HG02884 (cell line): ENCODE data around the gene PRKCZ.

Experiments
- ATAC-seq: cut with Tn5 transposase; IDR thresholded peaks from one replicate; pipeline ENCODE4 v1.9.1; 2021; ENCODE audit warnings: mild to moderate bottlenecking, moderate library complexity; ENCODE audit not compliant: unreplicated experiment

The PRKCZ gene

DNA sequence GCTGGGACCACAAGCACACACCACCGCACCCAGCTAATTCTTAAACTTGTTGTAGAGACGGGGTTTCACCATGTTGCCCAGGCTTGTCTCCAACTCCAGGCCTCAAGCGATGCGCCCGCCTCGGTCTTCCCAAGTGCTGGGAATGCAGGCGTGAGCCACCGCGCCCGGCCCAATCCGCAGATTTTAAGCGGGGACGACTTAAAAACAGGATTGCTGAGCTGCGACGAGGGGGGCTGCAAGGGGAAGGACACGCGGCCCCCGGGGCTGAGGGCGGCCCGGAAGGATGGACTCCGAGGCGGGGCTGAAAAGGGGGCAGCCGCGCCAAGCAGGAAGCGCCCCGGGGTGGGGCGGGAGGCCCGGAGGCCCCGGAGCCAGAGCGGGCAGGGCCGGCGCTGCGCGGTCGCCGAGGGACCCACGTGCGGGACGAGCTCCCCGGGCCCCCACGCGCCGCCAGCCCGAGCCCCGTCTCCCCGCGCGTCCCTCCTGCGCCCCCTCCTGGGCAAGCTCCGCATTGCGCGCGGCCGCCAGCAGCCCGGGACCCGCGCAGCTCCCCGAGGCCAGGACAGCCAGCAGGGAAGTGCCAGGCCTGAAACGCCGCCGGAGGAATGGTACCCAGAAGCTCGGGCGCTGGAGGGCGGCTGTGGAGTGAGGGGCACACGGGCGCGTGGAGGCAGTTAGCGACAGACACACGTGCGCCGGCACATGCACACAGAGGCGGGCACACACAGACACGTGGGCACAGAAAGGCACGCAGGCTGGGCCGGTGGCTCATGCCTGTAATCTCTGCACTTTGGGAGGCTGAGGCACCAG is 5.5 kb upstream of the PRKCZ start:
- ATAC-seq = no peak

DNA sequence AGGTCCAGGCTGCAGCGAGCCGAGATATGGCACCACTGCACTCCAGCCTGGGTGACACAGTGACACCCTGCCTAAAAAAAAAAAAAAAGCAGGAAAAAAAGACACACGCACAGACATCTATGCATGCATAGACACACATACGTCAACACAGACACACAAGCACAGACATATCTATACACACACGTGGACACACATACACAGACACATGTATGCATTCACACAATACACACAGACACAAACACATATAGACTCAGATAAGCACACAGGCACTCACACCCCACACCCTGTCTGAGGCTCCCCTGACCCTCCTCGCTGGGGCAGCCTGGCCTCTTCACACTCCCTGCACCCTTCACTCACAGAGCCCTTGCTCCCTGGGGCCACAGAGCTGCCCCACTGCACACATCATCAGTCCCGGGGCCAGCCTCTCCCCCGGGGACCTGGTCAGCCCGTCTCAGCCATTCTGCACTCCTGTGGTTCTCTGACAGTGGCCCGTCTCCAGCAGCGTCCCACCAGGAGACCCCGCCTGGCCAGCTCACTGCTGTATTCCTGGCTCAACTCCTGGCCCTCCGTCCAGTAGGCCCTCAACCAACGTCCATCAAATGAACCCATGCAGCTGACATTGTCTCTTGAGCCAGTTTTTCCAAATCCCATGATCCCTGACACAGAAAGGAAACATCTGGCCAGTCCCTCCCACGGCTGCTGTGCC is 4.6 kb upstream of the PRKCZ start:
- ATAC-seq = no peak

DNA sequence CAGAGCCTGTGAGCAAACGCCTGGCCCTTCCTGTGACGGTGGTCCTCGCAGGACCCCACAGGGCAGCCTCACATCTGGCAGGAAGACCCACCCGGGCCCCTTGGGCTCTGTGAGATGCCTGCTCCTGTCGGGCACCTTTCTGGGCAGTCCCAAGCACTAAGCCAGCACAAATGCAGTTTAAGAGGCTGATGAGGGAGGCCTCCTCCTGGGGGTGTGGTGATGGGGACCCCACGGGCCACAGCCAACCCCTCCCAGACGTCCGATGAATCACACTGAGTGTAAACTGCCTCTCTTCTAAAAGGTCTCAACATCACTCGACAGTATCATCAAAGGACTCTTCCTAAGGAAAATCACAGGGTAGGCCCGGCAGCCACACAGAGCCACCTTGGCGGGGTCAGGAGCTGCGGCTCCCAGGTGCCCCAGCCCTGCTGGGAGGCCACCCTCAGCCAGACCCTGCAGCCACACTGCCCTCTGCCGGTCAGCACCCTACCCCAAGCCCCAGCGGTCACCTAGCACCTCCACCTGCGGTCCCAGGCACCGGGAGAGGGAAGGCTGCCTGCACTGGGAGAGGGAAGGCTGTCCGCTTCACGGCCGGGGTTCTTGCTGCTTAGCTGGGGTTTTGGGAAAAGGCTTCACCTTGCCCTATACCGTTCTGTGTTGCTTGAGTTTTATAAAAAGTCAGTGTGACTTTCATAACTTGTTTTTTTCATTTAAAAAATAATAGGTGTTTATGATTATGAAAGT is 3.9 kb upstream of the PRKCZ start:
- ATAC-seq = no peak

DNA sequence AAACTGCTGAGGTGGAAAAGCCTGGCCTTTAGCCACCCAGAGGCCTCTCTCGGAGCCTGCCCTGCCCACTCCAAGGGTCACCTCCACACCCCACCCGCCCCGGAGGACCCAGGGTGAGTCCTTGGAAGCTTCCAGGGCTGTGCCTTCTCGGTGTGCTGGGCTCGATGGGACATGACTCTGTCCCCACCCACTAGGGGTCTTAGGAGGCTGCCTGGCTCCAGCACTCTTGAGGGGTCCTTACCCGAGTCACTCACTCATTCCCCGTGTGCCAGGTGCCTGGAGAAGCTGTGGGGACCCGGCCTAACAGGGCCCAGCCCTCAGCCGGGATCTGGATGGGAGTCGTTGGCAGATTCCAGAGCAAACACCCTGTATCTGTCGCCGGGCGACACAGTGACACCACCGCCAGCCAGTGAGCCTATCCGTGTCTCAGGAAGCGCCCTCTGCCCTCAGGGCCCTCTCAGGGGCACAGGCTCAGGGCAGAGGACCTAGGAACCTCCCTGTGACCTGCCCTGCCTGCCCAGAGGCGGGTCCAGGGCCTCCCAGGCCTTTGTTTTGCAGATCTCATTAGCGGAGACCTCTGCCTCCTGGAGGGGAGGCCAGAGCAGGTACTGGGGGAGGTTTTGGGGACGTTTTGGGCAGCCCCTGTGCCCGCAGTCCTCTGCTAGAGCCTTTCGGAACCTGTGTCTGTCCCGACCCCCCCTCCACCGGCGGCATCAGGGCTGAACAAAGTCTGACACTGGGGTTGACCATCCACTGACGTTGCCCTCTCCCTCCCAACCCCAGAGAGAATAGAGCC is 3.1 kb upstream of the PRKCZ start:
- no peak for ATAC-seq

DNA sequence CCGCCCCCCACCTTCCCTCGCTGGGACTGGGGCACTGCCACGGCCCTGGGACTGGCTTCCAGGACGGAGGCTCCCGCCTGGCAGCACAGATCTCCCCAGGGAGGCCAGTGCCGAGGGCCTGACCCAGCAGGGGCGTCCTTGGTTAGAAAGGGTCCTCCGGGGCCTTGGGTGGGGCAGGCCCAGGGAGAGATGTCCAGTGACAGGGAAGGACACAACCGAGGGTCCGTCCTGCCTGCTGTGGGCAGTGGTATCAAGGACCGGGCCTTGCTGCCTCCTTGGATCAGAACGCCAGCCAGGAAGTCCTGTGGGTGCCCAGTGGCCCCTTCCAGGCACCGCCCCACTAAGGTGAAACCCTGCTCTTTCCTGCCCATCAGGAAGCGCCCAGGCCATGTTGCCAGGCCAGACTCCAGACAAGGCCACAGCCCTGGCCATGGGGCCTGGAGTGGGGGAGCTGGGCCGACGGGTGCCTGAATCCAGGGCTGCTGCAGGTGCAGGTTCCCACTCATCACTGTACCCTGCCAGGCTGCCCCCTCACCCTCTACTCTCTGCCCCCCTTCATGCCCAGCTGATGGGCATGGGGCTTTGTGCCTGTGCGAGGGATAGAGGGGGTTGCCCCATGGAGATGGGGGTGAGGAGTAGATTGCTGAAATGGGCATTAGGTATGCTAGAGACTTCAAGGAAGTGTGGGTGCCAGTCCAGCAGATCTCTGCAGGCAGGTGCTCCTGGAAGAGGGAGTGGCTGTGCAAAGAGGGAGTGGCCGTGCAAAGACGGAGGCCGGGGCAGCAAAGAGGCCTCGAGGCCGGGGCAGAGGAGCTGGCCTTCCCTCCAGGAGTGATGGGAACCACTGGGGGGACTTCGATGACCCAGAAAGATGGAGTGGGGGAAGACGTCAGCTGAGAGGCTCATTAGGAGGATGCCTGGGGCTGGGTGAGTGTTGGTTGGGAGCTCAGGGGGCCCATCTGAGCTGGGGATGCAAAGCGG is 2.2 kb upstream of the PRKCZ start:
- ATAC-seq = no peak

DNA sequence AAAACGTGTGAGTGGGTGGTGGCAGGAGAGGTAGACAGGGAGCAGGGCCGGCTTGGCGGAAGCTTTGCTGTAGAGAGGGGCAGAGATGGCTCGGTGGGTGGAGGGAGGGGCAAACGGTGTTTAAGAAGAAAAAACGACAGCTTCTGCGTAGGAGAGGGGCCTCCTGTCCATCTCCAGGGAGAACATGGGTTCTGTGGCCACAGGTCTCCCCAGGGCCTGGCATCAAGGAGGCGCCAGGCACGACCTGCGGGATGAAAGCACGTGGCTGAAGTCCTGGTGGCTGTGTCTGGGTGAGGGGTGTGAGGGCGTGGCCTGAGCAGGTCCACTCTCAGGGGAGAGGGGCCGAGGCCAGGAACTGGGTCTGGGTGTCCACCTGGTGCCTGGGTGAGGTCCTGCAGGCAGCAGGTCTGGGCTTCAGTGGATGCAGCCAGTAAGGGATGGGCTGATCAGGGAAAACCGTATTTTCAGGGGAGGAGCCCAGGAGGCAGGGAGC is 940 bp upstream of the PRKCZ start:
- no peak for ATAC-seq

DNA sequence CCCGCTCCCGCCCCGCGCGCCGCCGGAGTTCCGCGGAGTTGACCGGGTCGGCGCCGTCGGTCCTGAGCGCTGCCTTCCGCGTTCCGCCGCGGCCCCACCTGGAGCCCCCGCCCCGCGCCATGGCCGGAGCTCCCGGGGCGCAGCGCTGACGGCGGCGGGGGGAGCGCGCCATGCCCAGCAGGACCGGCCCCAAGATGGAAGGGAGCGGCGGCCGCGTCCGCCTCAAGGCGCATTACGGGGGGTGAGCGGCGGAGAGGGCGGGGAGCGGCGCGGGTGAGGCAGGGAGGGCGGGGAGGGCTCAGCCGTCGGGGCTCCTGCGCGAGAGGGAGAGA is 216 bp downstream of the PRKCZ start:
- ATAC-seq = no peak

DNA sequence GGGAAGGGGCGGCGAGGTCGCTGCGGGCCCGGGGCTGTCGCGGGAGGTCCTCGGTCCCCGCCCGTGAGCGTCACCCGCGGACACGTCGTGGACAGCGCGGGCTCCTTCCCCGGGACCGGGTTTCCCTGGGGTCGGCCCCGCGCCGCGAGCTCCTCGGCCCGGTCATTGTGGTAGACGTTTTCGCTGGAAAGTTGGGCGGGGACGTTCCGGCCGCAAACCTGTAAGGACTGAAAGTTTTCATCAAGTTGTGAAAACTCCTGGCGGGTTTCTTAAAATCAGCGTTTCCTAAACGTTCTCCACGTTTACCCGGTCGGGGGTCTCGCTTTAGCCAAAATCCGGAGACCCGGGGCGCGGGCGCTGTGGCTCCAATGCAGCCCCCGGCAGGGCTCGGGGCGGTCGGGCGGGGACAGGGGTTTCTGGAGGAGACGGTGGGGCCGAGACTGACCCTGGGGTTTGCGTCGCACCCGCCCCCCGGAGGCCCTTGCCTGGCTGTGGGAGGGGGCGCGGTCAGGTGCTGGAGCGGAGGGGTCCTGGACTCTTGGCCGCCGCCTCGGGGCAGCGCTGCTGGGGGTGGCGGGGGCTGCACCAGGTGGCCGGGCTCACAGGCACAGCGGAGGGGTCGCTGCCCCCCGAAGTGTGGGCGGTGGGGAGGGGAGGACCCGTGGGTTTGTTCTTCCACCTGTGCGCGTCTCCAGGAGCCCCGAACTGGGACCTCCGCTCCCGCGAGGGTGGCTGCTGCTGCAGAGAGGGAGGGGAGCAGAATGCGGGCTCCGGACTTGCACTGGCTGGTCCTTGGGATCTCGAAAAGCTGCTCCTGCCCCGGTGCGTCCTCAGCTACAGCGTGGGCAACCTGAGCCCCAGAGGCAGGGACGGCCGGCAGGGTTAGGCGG is 827 bp downstream of the PRKCZ start:
- no peak for ATAC-seq

DNA sequence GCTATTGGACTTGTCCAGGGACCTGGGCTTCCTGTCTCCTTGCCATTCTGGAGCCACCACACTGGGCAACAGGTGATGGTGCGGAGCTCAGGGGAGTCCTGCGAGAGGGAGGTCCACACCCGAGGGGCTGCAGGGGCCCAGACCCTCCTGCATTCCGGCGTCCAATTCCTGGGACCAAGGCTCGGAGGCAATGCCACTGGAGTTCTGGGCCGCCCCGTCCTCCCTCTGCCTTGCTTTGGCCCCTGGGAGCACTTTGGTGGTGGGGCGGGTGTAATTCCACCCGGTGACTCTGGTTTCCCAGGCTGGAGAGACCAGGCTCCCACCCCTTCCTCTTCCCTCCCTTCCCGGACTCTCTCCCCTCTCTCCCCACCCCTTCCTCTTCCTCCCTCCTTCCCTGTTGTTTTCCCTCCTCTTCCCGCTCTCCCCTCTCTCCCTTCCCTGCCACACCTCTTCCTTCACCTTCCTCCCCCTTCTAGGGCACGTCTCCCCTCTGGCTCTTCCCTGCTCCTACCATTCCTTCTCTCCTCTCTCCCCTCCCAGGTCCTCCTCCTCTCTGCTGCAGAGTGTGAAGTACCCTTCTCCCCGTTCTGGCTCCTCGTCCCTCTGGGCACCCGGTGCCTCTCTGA is 2.0 kb downstream of the PRKCZ start:
- ATAC-seq = no peak

DNA sequence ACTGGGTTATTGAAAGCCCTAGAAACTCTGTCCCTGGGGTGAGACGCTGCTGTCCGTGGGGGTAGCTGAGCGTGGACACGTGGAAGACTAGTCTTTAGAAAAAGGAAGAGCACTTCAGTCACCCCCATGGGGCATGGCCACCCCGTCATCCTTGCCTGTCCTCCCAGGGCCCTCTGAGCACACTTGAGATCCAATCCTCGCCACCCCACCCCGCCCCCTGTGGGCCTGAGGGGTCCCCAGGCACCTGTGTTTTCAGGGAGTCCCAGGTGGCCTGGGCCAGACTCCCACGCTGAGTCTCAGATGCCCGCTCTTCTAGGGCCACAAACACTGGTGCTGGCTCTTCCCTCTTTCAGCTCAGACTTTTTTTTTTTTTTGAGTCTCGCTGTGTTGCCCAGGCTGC is 2.5 kb downstream of the PRKCZ start:
- ATAC-seq = no peak

DNA sequence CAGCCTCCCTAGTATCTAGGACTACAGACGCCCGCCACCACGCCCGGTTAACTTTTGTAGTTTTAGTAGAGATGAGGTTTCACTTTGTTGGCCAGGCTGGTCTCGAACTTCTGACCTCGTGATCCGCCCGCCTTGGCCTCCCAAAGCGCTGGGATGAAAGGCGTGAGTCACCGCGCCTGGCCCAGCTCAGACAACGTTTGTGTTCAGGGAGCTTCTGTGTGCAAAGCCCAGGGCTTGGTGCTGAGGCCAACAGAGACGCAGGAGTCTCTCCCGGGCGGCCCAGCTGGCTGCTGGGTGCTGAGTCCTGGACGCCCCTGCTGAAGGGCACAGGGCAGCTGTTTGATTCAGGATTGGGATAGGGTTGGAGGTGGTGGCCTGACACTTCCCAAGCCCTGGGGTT is 3.0 kb downstream of the PRKCZ start:
- no peak for ATAC-seq

DNA sequence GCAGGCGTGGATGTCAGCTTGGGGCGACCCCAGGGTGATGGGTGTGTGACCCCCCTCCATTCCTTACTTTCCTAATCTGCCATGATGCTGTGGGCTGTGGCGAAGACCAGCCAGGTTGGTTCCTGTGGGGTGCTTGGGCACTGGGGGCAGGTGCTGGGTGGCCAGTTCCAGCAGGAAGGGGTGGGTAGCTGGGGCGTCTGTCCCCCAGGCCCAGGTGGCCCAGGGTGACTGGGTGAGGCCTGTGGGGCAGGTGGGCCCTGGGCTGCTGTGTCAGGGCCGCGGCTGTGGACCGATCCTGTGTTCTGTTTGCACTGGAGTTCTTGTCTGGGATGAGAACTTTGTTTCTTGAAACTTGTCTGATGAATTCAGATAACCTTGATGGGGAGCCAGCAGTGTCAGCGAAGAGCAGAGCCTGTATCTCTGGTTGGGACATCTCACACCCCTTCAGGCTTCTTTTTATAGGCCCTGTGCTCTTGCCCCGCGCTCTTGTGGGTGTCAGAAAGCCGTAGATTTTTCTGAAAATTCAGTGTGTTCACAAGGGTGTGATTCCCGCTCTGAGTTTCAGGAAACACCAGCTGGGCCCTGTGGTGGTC is 3.7 kb downstream of the PRKCZ start:
- no peak for ATAC-seq

DNA sequence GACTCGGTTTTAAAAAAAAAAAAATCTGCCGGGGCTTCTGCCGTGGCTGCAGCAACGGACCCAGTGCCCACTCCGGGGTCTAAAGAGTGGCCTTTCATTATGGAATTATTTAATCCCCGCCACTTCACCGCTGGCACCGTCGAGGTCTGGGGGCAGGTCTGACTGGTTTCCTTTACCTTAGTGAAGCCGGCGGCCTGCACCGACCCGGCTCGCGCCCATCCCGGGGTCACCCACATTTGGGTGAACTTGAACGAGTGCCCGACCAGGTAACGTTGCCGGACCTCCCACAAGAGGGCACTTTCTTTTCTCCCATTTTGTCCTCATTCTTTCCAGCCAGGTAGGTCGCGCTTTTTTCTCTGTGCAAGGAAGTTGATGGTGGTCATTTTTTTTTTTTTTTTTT is 4.3 kb downstream of the PRKCZ start:
- no peak for ATAC-seq

DNA sequence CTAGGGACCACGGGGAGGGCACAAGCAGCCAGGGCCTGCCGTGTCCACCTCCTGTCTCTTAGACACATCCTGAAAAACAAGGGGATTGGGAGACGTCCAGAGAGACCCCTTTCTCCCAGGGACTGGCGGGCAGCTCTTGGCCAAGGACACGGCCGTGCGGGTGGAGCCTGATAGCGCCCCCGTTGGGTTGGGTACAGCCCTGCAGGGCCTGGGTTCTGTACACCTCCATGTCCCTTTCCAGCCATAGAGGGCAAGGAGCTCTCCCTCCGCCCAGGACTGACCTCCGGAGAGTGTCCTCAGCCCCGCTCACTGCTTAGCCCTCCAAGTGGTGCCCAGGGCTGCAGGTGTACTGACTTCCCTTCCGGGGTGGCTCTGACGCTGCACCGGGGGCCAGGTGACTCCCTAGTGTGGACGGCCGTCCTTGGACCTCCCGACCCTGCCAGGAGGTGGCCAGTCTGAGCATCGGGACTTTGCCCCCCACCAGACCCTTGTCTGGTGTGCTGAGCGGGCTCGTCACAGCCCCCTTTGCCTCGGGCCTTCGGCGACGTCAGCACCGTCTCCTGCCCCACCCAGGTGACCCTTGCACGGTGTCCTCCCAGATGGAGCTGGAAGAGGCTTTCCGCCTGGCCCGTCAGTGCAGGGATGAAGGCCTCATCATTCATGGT is 5.8 kb downstream of the PRKCZ start:
- no peak for ATAC-seq

DNA sequence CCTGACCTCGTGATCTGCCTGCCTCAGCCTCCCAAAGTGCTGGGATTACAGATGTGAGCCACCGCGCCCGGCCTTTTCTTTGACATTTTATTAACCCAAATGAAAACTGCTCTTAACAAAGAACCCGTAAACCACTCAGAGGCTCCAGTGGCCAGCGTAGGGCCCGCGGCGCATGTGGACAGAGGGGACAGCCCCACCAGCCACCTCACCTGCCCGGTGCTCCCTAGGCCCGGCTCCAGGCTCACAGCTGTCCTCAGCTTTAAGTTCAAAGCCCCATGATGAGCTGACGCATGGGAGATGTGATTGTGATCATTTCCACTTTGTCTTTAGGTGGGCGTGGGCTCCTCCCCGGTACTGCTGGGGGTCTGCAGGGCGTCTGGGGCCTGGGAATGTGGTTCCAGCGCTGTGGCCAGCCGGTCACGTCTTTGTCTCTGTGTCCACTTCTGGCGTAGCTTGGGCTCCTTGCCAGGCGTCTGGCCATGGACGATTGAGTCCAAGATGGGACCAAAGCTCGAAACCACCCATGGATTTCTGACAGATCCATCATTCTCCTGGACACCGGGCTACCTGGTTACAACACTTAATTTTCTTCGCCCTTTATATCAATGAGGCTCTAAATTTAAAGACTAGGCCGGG is 6.9 kb downstream of the PRKCZ start:
- no peak for ATAC-seq

DNA sequence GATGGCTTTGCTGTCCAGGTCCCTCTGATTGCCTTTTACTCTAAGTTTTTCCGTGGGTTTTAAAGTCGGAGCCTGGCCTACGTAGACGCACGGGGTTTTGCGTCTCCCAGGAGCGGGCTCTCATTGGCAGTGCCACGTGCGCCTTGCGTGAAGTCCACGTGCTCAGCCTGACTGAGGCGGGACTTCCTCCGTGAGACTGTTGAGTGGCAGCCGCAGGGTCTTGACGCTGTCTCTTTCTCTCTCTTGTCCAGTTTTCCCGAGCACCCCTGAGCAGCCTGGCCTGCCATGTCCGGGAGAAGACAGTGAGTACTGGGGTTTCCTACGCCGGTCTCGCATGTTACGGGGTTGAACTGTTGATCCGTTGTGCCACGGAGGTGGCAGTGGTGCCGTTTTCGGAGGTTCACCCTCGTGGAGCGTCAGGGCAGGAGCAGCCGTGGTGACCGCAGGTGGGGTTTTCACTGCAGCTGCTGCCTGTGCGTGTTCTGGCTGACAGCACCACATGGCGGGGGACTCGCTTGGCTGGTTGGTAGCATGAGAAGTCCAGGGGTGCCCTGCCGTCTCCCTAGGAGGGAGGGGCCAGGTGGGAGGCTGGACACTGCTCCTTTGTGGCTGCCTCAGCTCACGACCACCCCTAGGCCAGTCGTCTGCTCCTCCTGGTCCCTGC is 9.2 kb downstream of the PRKCZ start:
- no peak for ATAC-seq
